Heart right ventricle (tissue), 16 donors: ENCODE results near the gene ADARB1. TPM values are rescaled to one million over a fixed set of nuclear protein-coding genes. Genes with fewer than 3 reads are reported as not detected.
A peak's percentile ranks its signal among the peaks of the same experiment; 100 is the strongest.

Source experiments
- ATAC-seq, 8 donors: fragments of 200-7000 bp; cut with Tn5 transposase; one replicate each; pipeline ENCODE4 v1.9.1; 2020; ENCODE audit warnings: mild to moderate bottlenecking in 8 of 8, moderate library complexity in 8 of 8, moderate number of reproducible peaks in 1 of 8
- DNase-seq, 2 donors: peaks; one replicate each; pipeline ENCODE4 v3.0.0-alpha.2; 2020
- H3K27ac ChIP-seq, 10 donors: fragments of 200-600 bp; sonication (generic) in 2 of 10; one replicate each; pipeline versions ENCODE4 v1.5.0 to v1.8.0; 2020 to 2022; ENCODE audit warnings: mild to moderate bottlenecking in 3 of 10
- H3K27me3 ChIP-seq, 7 donors: fragments of 200-600 bp; one replicate each; pipeline ENCODE4 v1.8.0; 2021 to 2022; ENCODE audit warnings: mild to moderate bottlenecking in 2 of 7
- H3K36me3 ChIP-seq, 9 donors: fragments of 200-600 bp; sonication (generic) in 1 of 9; one replicate each; pipeline versions ENCODE4 v1.5.0 to v1.8.0; 2020 to 2022; ENCODE audit warnings: mild to moderate bottlenecking in 2 of 9
- H3K4me1 ChIP-seq, 9 donors: fragments of 200-600 bp; sonication (generic) in 1 of 9; one replicate each; pipeline versions ENCODE4 v1.5.0 to v1.8.0; 2020 to 2022; ENCODE audit warnings: mild to moderate bottlenecking in 4 of 9
- H3K4me3 ChIP-seq, 10 donors: fragments of 200-600 bp; sonication (generic) in 2 of 10; one replicate each; pipeline versions ENCODE4 v1.5.0 to v1.8.0; 2020 to 2022; ENCODE audit warnings: mild to moderate bottlenecking in 7 of 10, moderate library complexity in 2 of 10
- H3K9me3 ChIP-seq, 11 donors: fragments of 200-600 bp in 10 of 11; sonication (generic) in 2 of 11; one replicate each; pipeline versions ENCODE4 v1.5.0 to v1.8.0; 2013 to 2022; ENCODE audit warnings: mild to moderate bottlenecking in 2 of 11, control low read depth in 1 of 11, moderate library complexity in 1 of 11
- CTCF ChIP-seq, 9 donors: fragments of 200-600 bp; sonication (generic) in 2 of 9; IDR thresholded peaks; one replicate each; pipeline versions ENCODE4 v1.5.0 to v1.8.0; 2021 to 2022; ENCODE audit warnings: antibody characterized with exemption in 9 of 9, mild to moderate bottlenecking in 5 of 9, moderate library complexity in 1 of 9
- WGBS, 2 donors: extraction: QIAGEN DNeasy Blood & Tissue Kit; methylation state at CpG; one replicate each; pipeline ENCODE4 v1.1.7; 2013; ENCODE audit warnings: inconsistent platforms in 1 of 2; 5-methylcytosine and 5-hydroxymethylcytosine counted together
- intact Hi-C, 10 donors: fragments of 100-400 bp; cut with DNase I; formaldehyde crosslinking; loops; one replicate each; pipeline versions ENCODE4 v1.11.1 to v1.14.2; 2022
- polyA plus RNA-seq, 2 donors: library from polyadenylated mRNA; stranded (reverse); fragments of 200-250 nt; gene quantifications; one replicate each; pipeline ENCODE4 v1.2.3, GENCODE V29; 2013
- total RNA-seq, 10 donors: library from RNA; stranded (reverse); fragmentation: NEBNext Ultra II Directional in 3 of 10; extraction: Animal tissue kit (Norgen Biotek cat#: 25700) in 3 of 10; gene quantifications; one replicate each; pipeline versions ENCODE4 v1.2.1 to v1.2.4, GENCODE V29; 2021 to 2023
- donor health status: Arrhythmogenic right ventricular cardiomyopathy.
- donor health status: ischemic (EF 13 %, LVEDD 7.1; RV severe dilation, severe dysfunction).
- donor health status: healthy with polysubstance abuse.
- donor health status: DM: no; HTN: yes; CAD: no.
- donor health status: DM: no; HTN: no; CAD: no.
- donor health status: ischemic (EF 25% LVEDD 6.9; RV normal size, moderate dysfunction).
- donor health status: ischemic (EF 25% LVEDD 5.7; RV mildly dilated, moderate dysfunction).
- donor health status: healthy.
- donor health status: DM: yes; HTN: yes; CAD: no.
- donor health status: Ischemic cardiomyopathy.
- donor health status: ischemic (EF 35%, LVEDD 5.7; RV mildly dilated, moderate dysfunction).
- donor health status: nonischemic (EF 11% LVEDD 7.7; RV severe dilation, severe dysfunction).
- donor health status: DM: yes; HTN: yes; CAD: no.
- donor health status: PGD.
- donor health status: ischemic (EF 29% LVEDD 5.4; RV normal size, mild dysfunction).
- donor health status: nonischemic (EF 23%, LVEDD 6.1; RV moderate dilation, normal function).

The ADARB1 gene
- total and polyA plus RNA-seq, 12 donors, result 7.4 to 21.2 (median 13.5) TPM

- ATAC-seq (peak in 1 of 8 donors; percentile 23), DNase-seq (no peak)
- peaks cover 8 to 52% (median 32%) of the 10 kb centered on the region in 9 donors for H3K4me1 ChIP-seq
- intact Hi-C loops, result loop anchor here in 1 of 10 donors (10.0 kb wide), 1 partner anchor 78 kb away; no protein-coding TSS in a partner anchor
- H3K27ac ChIP-seq, result peak overlapping the region in 5 of 10 donors; percentile 1 to 71 (median 26)
- H3K36me3 ChIP-seq, result no peaks in the 10 kb centered on the region
- no peaks in the 10 kb centered on the region for H3K27me3 ChIP-seq
- peaks cover 0 to 22% (median 14%) of the 10 kb centered on the region in 11 donors for H3K9me3 ChIP-seq
- peak overlapping the region in 5 of 10 donors; percentile 7 to 30 (median 19) for H3K4me3 ChIP-seq
- no peak for TF ChIP-seq CTCF (IDR thresholded peaks at IDR 0.05)
- WGBS, 2 donors, result 61 to 63% methylated on average over 34 to 35 of the region's 35 CpGs
These were observed 41.2 kb upstream of the ADARB1 start for GRCh38 chr21:45032977-45033710.

- no peaks in the 10 kb centered on the region for H3K36me3 ChIP-seq
- ATAC-seq, result peak; percentile 7 to 66 (median 28)
- 46 to 48% methylated on average over 21 of the region's 21 CpGs for WGBS, 2 donors
- DNase-seq, result no peak
- H3K27ac ChIP-seq, result peak overlapping the region in 8 of 10 donors; percentile 1 to 71 (median 44)
- H3K4me1 ChIP-seq, result peaks cover 8 to 52% (median 34%) of the 10 kb centered on the region in 9 donors
- no peaks in the 10 kb centered on the region for H3K27me3 ChIP-seq
- peaks cover 0 to 22% (median 14%) of the 10 kb centered on the region in 11 donors for H3K9me3 ChIP-seq
- intact Hi-C loops, result loop anchor here in 1 of 10 donors (10.0 kb wide), 1 partner anchor 79 kb away; no protein-coding TSS in a partner anchor
- TF ChIP-seq CTCF (IDR thresholded peaks at IDR 0.05), result no peak
- H3K4me3 ChIP-seq, result peak overlapping the region in 6 of 10 donors; percentile 5 to 30 (median 18)
These were observed 40.4 kb upstream of the ADARB1 start for GRCh38 chr21:45033791-45034555.

- TF ChIP-seq CTCF (IDR thresholded peaks at IDR 0.05), result no peak
- Histone ChIP-seq H3K9me3 (peaks cover 0 to 22% (median 14%) of the 10 kb centered on the region in 11 donors), H3K36me3 (no peaks in the 10 kb centered on the region), H3K27me3 (no peaks in the 10 kb centered on the region), H3K27ac (peak overlapping the region in 1 of 10 donors; percentile 45), H3K4me3 (no peak overlapping the region), H3K4me1 (peaks cover 8 to 50% (median 42%) of the 10 kb centered on the region in 9 donors)
- DNase-seq, result no peak
- 82 to 87% methylated on average over 23 of the region's 23 CpGs for WGBS, 2 donors
- intact Hi-C loops, result loop anchor here in 1 of 10 donors (10.0 kb wide), 1 partner anchor 80 kb away; no protein-coding TSS in a partner anchor
- ATAC-seq, result peak in 2 of 8 donors; percentile 2 to 41
These were observed 39.6 kb upstream of the ADARB1 start for GRCh38 chr21:45034556-45035476.
